NCI-H1436 treated with DMSO at 0.1 percent for 48 hours (cell line): ENCODE results near the gene PPP2R2C.

ENCODE experiments used
- DNase-seq: peaks from one replicate; lab custom pipeline; 2025; lab: John Stamatoyannopoulos, UW

PPP2R2C gene

GRCh38 chr4:6329478-6330383 lies 142.7 kb downstream of the PPP2R2C start:
- DNase-seq = no peak

- DNase-seq = no peak
Observed at GRCh38 chr4:6328526-6328925, 143.9 kb downstream of the PPP2R2C start.

- DNase-seq = no peak
Observed at GRCh38 chr4:6327220-6327917, 145.0 kb downstream of the PPP2R2C start.

GRCh38 chr4:6326312-6327060 lies 145.9 kb downstream of the PPP2R2C start:
- DNase-seq = no peak

GRCh38 chr4:6325788-6326290 lies 146.6 kb downstream of the PPP2R2C start:
- no peak for DNase-seq

- DNase-seq = no peak
Observed at GRCh38 chr4:6324999-6325787, 147.2 kb downstream of the PPP2R2C start.

- no peak for DNase-seq
Observed at GRCh38 chr4:6324461-6324998, 147.9 kb downstream of the PPP2R2C start.

GRCh38 chr4:6322761-6323566 lies 149.4 kb downstream of the PPP2R2C start:
- no peak for DNase-seq

- no peak for DNase-seq
Observed at GRCh38 chr4:6322067-6322760, 150.2 kb downstream of the PPP2R2C start.

- no peak for DNase-seq
Observed at GRCh38 chr4:6321361-6321760, 151.1 kb downstream of the PPP2R2C start.

- DNase-seq = no peak
Observed at GRCh38 chr4:6320663-6321062, 151.8 kb downstream of the PPP2R2C start.

- DNase-seq = no peak
Observed at GRCh38 chr4:6319530-6320150, 152.8 kb downstream of the PPP2R2C start.

- DNase-seq = no peak
Observed at GRCh38 chr4:6318206-6318605, 154.2 kb downstream of the PPP2R2C start.

GRCh38 chr4:6316461-6317003 lies 155.9 kb downstream of the PPP2R2C start:
- no peak for DNase-seq

GRCh38 chr4:6313216-6313615 lies 159.2 kb downstream of the PPP2R2C start:
- no peak for DNase-seq

GRCh38 chr4:6309777-6310176 lies 162.6 kb downstream of the PPP2R2C start:
- DNase-seq = no peak

- DNase-seq = peak; percentile 1
Observed at GRCh38 chr4:6308899-6309643, 163.3 kb downstream of the PPP2R2C start.

- no peak for DNase-seq
Observed at GRCh38 chr4:6307891-6308290, 164.5 kb downstream of the PPP2R2C start.
